Medulla oblongata (tissue), 1 donor: ENCODE data around the gene DIS3L2.
A peak's percentile ranks its signal among the peaks of the same experiment; 100 is the strongest.
"Not testable (repeated sequence)": the region's sequence is repeated elsewhere in the genome, so short reads cannot be mapped to it uniquely, and the experiment has no call there.

ENCODE experiments used
- DNase-seq: peaks from one replicate; pipeline ENCODE4 v3.0.0-alpha.2; 2015; ENCODE audit errors: extremely low spot score

The DIS3L2 gene

GRCh38 chr2:232320443-232320803 is 358.9 kb downstream of the DIS3L2 start:
- no peak for DNase-seq

- no peak for DNase-seq
Observed at GRCh38 chr2:232321156-232321816, 359.8 kb downstream of the DIS3L2 start.

GRCh38 chr2:232321817-232322559 is 360.5 kb downstream of the DIS3L2 start:
- no peak for DNase-seq

- no peak for DNase-seq
Observed at GRCh38 chr2:232322560-232323327, 361.2 kb downstream of the DIS3L2 start.

GRCh38 chr2:232323328-232323650 is 361.8 kb downstream of the DIS3L2 start:
- DNase-seq, result no peak

GRCh38 chr2:232323967-232324366 is 362.5 kb downstream of the DIS3L2 start:
- not testable (repeated sequence) for DNase-seq

- no peak for DNase-seq
Observed at GRCh38 chr2:232324778-232325177, 363.3 kb downstream of the DIS3L2 start.

- DNase-seq, result peak; percentile 34
Observed at GRCh38 chr2:232325324-232326273, 364.1 kb downstream of the DIS3L2 start.

GRCh38 chr2:232326274-232327104 is 365.0 kb downstream of the DIS3L2 start:
- DNase-seq, result not testable (repeated sequence)

- DNase-seq, result peak; percentile 65
Observed at GRCh38 chr2:232327105-232328031, 365.9 kb downstream of the DIS3L2 start.

- DNase-seq, result no peak
Observed at GRCh38 chr2:232328032-232328422, 366.5 kb downstream of the DIS3L2 start.

GRCh38 chr2:232328516-232329460 is 367.3 kb downstream of the DIS3L2 start:
- no peak for DNase-seq

- DNase-seq, result no peak
Observed at GRCh38 chr2:232329716-232330067, 368.2 kb downstream of the DIS3L2 start.

GRCh38 chr2:232330068-232330999 is 368.8 kb downstream of the DIS3L2 start:
- no peak for DNase-seq

GRCh38 chr2:232331061-232331460 is 369.5 kb downstream of the DIS3L2 start:
- not testable (repeated sequence) for DNase-seq

GRCh38 chr2:232331641-232332040 is 370.1 kb downstream of the DIS3L2 start:
- not testable (repeated sequence) for DNase-seq

GRCh38 chr2:232332244-232332939 is 370.9 kb downstream of the DIS3L2 start:
- DNase-seq, result not testable (repeated sequence)
